ENCODE measurements around the gene SRMS.
A peak's percentile ranks its signal among the peaks of the same experiment; 100 is the strongest.
"Not testable (repeated sequence)": the region's sequence is repeated elsewhere in the genome, so short reads cannot be mapped to it uniquely, and the experiment has no call there.

The SRMS gene

GRCh38 chr20:63565021-63565698 is 17.6 kb upstream of the SRMS start:
- DNase-seq: no peak

GRCh38 chr20:63564036-63564810 is 16.7 kb upstream of the SRMS start:
- DNase-seq: no peak

- DNase-seq: no peak
Observed at GRCh38 chr20:63563225-63563935, 15.8 kb upstream of the SRMS start.

- no peak for DNase-seq
Observed at GRCh38 chr20:63562461-63563224, 15.1 kb upstream of the SRMS start.

- DNase-seq: no peak
Observed at GRCh38 chr20:63561624-63562396, 14.3 kb upstream of the SRMS start.

GRCh38 chr20:63560856-63561609 is 13.5 kb upstream of the SRMS start:
- no peak for DNase-seq

- DNase-seq: no peak
Observed at GRCh38 chr20:63560333-63560805, 12.8 kb upstream of the SRMS start.

GRCh38 chr20:63559485-63560332 is 12.2 kb upstream of the SRMS start:
- not testable (repeated sequence) for DNase-seq

GRCh38 chr20:63558804-63559484 is 11.4 kb upstream of the SRMS start:
- no peak for DNase-seq

- DNase-seq: no peak
Observed at GRCh38 chr20:63557481-63557891, 9.9 kb upstream of the SRMS start.

- no peak for DNase-seq
Observed at GRCh38 chr20:63556873-63557478, 9.4 kb upstream of the SRMS start.

GRCh38 chr20:63555661-63556381 is 8.3 kb upstream of the SRMS start:
- DNase-seq: no peak

GRCh38 chr20:63554361-63555278 is 7.1 kb upstream of the SRMS start:
- DNase-seq: no peak

- DNase-seq: peak; percentile 31
Observed at GRCh38 chr20:63553933-63554290, 6.4 kb upstream of the SRMS start, which contains the start of gene FNDC11. FNDC11 (plus strand) TSS chr20:63554159; CDS start chr20:63555664, 1,505 bp downstream.

GRCh38 chr20:63553251-63553932 is 5.8 kb upstream of the SRMS start:
- peak; percentile 87 for DNase-seq

- peak; percentile 38 for DNase-seq
Observed at GRCh38 chr20:63552481-63553249, 5.1 kb upstream of the SRMS start.

All from stimulated activated CD4-positive, alpha-beta T cell treated with anti-CD3 and anti-CD28 coated beads, Interleukin-4, amount 100 ng/mL, for 24 hours (primary cell).